Keratinocyte (primary cell): ENCODE data around the gene MED23.

Experiments used
- EZH2 ChIP-seq: IDR thresholded peaks from one replicate; pipeline ENCODE4 v1.6.1; 2012; ENCODE audit warnings: inconsistent platforms, mild to moderate bottlenecking, low read length, moderate library complexity
- TF ChIP-seq, protein P1 (sequence below), 3 experiments: IDR thresholded peaks in 1 of 3; conservative IDR thresholded peaks in 1 of 3; optimal IDR thresholded peaks in 1 of 3; 2 replicates in 2 of 3; 3 replicates in 1 of 3; pipeline versions ENCODE3 to v1.5.1; 2011; ENCODE audit warnings: low read length in 3 of 3, mild to moderate bottlenecking in 3 of 3, moderate library complexity in 2 of 3, control low read depth in 1 of 3, inconsistent platforms in 1 of 3; ENCODE audit not compliant: insufficient read depth in 2 of 3; ENCODE audit errors: extremely low read depth in 1 of 3

DNA sequence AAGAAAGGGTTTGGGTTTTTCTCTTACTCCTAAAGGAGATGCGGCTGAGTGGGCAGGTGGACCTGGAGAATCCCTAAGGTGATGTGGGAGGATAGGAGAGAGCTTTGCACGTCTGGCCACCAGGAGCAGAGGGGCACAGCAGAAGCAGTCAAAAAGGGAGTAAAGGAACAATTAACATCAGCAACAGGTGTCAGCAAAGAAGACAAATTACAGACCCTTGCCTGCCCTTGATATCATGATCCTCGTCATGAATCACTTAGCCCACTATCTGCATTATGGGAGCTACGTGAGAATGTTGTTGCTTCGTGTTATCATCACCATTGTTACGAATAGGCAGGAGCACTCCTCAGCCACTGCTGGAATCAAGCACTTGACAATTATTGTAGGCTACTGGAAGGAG is 80.6 kb downstream of the MED23 start:
- TF ChIP-seq, protein P1, sequence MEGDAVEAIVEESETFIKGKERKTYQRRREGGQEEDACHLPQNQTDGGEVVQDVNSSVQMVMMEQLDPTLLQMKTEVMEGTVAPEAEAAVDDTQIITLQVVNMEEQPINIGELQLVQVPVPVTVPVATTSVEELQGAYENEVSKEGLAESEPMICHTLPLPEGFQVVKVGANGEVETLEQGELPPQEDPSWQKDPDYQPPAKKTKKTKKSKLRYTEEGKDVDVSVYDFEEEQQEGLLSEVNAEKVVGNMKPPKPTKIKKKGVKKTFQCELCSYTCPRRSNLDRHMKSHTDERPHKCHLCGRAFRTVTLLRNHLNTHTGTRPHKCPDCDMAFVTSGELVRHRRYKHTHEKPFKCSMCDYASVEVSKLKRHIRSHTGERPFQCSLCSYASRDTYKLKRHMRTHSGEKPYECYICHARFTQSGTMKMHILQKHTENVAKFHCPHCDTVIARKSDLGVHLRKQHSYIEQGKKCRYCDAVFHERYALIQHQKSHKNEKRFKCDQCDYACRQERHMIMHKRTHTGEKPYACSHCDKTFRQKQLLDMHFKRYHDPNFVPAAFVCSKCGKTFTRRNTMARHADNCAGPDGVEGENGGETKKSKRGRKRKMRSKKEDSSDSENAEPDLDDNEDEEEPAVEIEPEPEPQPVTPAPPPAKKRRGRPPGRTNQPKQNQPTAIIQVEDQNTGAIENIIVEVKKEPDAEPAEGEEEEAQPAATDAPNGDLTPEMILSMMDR (optimal IDR thresholded peaks at IDR 0.05 in 1 of 3, IDR thresholded peaks at IDR 0.05 in 1 of 3, conservative IDR thresholded peaks at IDR 0.05 in 1 of 3; ENCODE audit: extremely low read depth in 1 of 3, insufficient read depth in 2 of 3, low read length in 3 of 3): no peak
- no peak for TF ChIP-seq EZH2
